Measurements from ENCODE around the gene PIK3R5. TPM values are rescaled to one million over a fixed set of nuclear protein-coding genes. Genes with fewer than 3 reads are reported as not detected.

PIK3R5 gene
- polyA plus RNA-seq, 2 of the 4 experiments (the other 2 are of a cell fraction), result 0.01 TPM; not detected in 1

GRCh38 chr17:8927395-8927794 lies 38.1 kb downstream of the PIK3R5 start (continued):
- TF ChIP-seq TFCP2L1 (CRISPR knock-in tag; IDR thresholded peaks at IDR 0.05) (no peak), SMC3 (IDR thresholded peaks at IDR 0.05) (no peak), CHD2 (IDR thresholded peaks at IDR 0.05; ENCODE audit: low read length, partially characterized antibody) (no peak), KDM1A (IDR thresholded peaks at IDR 0.05; ENCODE audit: low read depth) (no peak)

GRCh38 chr17:8925808-8926207 lies 39.7 kb downstream of the PIK3R5 start:
- H3K4me2 ChIP-seq, result no peak overlapping the region

GRCh38 chr17:8925141-8925540 lies 40.4 kb downstream of the PIK3R5 start:
- DNase-seq (ENCODE audit: low read depth in 1 of 2, low spot score in 1 of 2) (no peak), FAIRE-seq (no peak), ATAC-seq (no peak)
- H3K27ac ChIP-seq, result no peak overlapping the region
- H3K4me1 ChIP-seq, result no peaks in the 10 kb centered on the region
- POLR2A ChIA-PET, result no interaction called here
- no peak for TF ChIP-seq PBX3 (IDR thresholded peaks at IDR 0.05)
- H3K4me3 ChIP-seq, result no peak overlapping the region
- CTCF ChIA-PET, result no interaction called here
- peaks cover 55% of the 10 kb centered on the region for H3K9me3 ChIP-seq
- H3K4me2 ChIP-seq, result no peak overlapping the region

More at GRCh38 chr17:8925808-8926207, 39.7 kb downstream of the PIK3R5 start:
- 23% methylated on average over 4 of the region's 4 CpGs for WGBS (ENCODE audit: missing lambda C conversion rate)
- Histone ChIP-seq H3K4me1 (no peaks in the 10 kb centered on the region), H3K4me3 (no peak overlapping the region), H3K27ac (no peak overlapping the region), H3K9me3 (peaks cover 61% of the 10 kb centered on the region)
- no peak for TF ChIP-seq MYC (IDR thresholded peaks at IDR 0.05; ENCODE audit: borderline replicate concordance, low read length)
- TF ChIP-seq ESRRA (IDR thresholded peaks at IDR 0.05; ENCODE audit: borderline replicate concordance, low read length), result no peak
- TF ChIP-seq BHLHE40 (IDR thresholded peaks at IDR 0.05; ENCODE audit: low read depth, low read length), result no peak
- TF ChIP-seq RAD21 (conservative IDR thresholded peaks at IDR 0.05 in 1 of 2, IDR thresholded peaks at IDR 0.05 in 1 of 2), result no peak
- no peak for TF ChIP-seq HOXB13 (CRISPR knock-in tag; IDR thresholded peaks at IDR 0.05; ENCODE audit: low read depth)
- no peak for TF ChIP-seq HOXA7 (CRISPR knock-in tag; IDR thresholded peaks at IDR 0.05)
- no peak for TF ChIP-seq RCOR1 (IDR thresholded peaks at IDR 0.05; ENCODE audit: low read depth, low read length)
- no peak for TF ChIP-seq NR3C1 (IDR thresholded peaks at IDR 0.05)
- no peak for FAIRE-seq
- ChIA-PET CTCF (interaction anchor here (0.7 kb wide), 1 partner anchor 598 kb away, joined by 3 read pairs; no protein-coding TSS in a partner anchor), POLR2A (no interaction called here)
- ATAC-seq, result no peak
- no peak for DNase-seq (ENCODE audit: low read depth in 1 of 2, low spot score in 1 of 2)

- ChIA-PET POLR2A (no interaction called here), CTCF (interaction anchor here (1.6 kb wide), 1 partner anchor 16 kb away, joined by 3 read pairs; no protein-coding TSS in a partner anchor)
- ATAC-seq, result no peak
- H3K27ac ChIP-seq, result no peak overlapping the region
- H3K9me3 ChIP-seq, result peaks cover 49% of the 10 kb centered on the region
- H3K4me1 ChIP-seq, result no peaks in the 10 kb centered on the region
- DNase-seq (ENCODE audit: low read depth in 1 of 2, low spot score in 1 of 2), result no peak
- no peak for FAIRE-seq
- 6% methylated on average over 6 of the region's 6 CpGs for WGBS (ENCODE audit: missing lambda C conversion rate)
- no peak overlapping the region for H3K4me2 ChIP-seq
- TF ChIP-seq ZC3H11A (IDR thresholded peaks at IDR 0.05) (no peak), E2F6 (IDR thresholded peaks at IDR 0.05; ENCODE audit: borderline replicate concordance, low read depth) (no peak)
- no peak overlapping the region for H3K4me3 ChIP-seq
Observed at GRCh38 chr17:8924595-8924994, 40.9 kb downstream of the PIK3R5 start.

- no peak for FAIRE-seq
- ChIA-PET POLR2A (no interaction called here), CTCF (interaction anchor here (1.5 to 1.6 kb wide), 2 partner anchors 16 to 30 kb away, joined by 3 to 4 read pairs; no protein-coding TSS in a partner anchor)
- Histone ChIP-seq H3K27ac (no peak overlapping the region), H3K4me2 (no peak overlapping the region), H3K4me3 (no peak overlapping the region), H3K9me3 (peaks cover 49% of the 10 kb centered on the region), H3K4me1 (no peaks in the 10 kb centered on the region)
- 67% methylated on average over 1 of the region's 1 CpG for WGBS (ENCODE audit: missing lambda C conversion rate)
- TF ChIP-seq E2F6 (IDR thresholded peaks at IDR 0.05; ENCODE audit: borderline replicate concordance, low read depth), result no peak
- no peak for TF ChIP-seq USF2 (IDR thresholded peaks at IDR 0.05)
- no peak for TF ChIP-seq RCOR1 (IDR thresholded peaks at IDR 0.05; ENCODE audit: low read depth, low read length)
- no peak for TF ChIP-seq RARB (CRISPR knock-in tag; IDR thresholded peaks at IDR 0.05)
- TF ChIP-seq HEYL (CRISPR knock-in tag; IDR thresholded peaks at IDR 0.05), result no peak
- TF ChIP-seq EHF (CRISPR knock-in tag; IDR thresholded peaks at IDR 0.05), result no peak
- DNase-seq (ENCODE audit: low read depth in 1 of 2, low spot score in 1 of 2), result no peak
- no peak for ATAC-seq
Observed at GRCh38 chr17:8923762-8924161, 41.7 kb downstream of the PIK3R5 start.

Data from A549 (cell line).